ENCODE data around the gene DENND4C.
"Not testable (repeated sequence)": the region's sequence is repeated elsewhere in the genome, so short reads cannot be mapped to it uniquely, and the experiment has no call there.

DENND4C gene

DNA sequence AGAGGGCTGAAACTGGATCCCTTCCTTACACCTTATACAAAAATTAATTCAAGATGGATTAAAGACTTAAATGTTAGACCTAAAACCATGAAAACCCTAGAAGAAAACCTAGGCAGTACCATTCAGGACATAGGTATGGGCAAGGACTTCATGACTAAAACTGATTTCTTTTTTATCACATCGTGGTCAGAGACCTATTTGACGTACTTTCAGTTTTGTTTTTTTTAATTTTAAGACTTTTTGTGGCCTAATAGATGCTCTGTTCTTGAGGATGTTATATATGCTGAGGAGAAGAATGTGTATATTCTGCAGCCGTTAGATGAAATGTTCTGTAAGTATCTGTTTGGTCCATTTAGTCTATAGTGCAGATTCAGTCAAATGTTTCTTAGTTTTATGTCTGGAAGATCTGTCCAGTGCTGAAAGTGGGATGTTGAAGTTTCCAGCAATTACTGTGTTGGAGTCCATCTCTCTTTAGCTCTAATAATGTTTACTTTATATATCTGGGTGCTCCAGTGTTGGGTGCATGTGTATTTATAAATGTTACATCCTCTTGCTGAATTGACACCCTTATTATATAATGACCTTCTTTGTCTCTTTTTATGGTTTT, 36.4 kb downstream of the DENND4C start:
- DNase-seq (ENCODE audit: low spot score), result not testable (repeated sequence)

DNA sequence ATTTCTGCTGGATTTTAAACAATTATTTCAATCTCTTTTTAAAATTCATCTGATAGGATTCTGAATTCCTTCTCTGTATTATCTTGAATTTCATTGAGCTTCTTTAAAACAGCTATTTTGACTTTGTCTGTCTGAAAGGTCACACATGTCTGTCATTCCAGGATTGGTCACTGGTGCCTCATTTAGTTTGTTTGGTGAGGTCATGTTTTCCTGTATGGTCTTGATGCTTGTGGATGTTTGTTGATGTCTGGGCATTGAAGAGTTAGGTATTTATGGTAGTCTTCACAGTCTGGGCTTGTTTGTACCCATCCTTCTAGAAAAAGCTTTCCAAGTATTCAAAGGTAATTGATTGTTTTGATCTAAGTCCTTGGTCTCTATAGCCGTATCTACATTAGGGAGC, 39.1 kb downstream of the DENND4C start:
- no peak for DNase-seq (ENCODE audit: low spot score)

DNA sequence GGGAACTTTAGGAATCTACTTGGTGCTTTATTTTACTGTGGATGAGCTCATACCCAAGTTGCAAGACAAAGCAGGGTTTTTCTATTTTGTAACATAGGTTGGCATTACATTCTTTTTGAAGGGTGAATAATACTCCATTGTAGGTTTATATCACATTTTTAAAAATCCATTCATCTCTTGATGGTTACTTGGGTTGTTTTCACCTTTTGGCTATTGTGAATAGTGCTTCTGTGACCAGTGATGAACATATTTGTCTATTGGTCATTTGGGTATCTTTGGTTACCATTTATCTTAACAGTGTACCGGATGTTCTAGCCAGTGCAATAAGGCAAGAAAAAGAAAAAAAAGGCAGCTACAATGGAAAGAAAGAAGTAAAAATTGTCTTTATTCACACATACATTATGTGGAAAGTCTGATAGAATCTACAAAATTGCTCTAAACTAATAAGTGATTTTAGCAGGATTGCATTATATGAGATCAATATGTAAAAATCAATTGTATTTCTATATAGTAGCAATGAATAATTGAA, 40.0 kb downstream of the DENND4C start:
- DNase-seq (ENCODE audit: low spot score), result no peak

DNA sequence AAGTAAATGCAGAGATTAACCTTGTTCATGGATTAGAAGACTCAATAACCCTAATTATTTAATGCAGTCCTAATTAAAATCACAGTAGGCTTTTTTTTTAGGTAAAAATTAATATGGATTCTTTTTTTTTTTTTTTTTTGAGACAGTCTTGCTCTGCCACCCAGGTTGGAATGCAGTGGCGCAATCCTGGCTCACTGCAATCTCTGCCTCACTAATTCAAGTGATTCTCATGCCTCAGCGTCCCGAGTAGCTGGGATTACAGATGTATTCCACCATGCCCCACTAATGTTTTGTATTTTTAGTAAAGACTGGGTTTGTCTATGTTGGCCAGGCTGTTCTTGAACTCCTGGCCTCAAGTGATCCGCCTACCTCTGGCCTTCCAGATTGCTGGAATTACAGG, 40.6 kb downstream of the DENND4C start:
- DNase-seq (ENCODE audit: low spot score), result no peak

DNA sequence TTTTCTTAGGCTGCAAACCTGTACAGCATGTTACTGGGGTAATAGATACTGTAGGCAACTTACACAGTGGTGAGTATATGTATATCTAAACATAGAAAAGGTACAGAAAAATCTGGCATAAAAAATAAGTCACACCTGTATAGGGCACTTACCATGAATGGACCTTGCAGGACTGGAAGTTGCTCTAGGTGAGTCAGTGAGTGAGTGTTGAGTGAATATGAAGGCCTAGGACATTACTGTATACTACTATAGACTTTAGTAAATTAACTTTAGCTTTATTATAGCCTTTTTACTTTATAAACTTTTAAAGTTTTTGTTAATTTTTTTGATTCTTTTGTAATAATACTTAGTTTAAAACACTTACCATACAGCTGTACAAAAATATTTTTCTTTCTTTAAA, 51.3 kb downstream of the DENND4C start:
- no peak for DNase-seq (ENCODE audit: low spot score)

DNA sequence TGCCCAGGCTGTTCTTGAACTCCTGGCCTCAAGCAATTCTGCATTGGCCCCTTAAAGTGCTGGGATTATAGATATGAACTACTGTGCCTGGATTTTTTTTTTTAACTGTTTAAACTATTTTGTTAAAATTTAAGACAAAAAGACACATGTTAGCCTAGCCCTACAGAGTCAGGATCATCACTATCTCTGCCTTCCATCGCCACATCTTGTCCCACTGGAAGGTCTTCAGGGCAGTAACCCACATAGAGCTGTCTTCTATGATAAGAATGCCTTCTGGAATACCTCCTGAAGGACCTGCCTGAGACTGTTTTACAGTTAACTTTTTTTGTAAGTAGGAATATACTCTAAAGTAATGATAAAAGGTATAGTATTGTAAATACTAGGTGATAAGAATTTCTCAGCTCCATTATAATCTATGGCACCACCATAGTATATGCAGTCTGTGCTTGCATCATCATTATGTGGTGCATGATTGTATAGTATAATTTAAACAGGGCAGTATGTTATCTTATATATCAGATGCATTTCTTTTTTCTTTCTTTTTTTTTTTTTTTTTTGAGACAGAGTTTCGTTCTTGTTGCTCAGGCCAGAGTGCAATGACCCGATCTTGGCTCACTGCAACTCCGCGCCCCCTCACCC, 52.7 kb downstream of the DENND4C start:
- no peak for DNase-seq (ENCODE audit: low spot score)

DNA sequence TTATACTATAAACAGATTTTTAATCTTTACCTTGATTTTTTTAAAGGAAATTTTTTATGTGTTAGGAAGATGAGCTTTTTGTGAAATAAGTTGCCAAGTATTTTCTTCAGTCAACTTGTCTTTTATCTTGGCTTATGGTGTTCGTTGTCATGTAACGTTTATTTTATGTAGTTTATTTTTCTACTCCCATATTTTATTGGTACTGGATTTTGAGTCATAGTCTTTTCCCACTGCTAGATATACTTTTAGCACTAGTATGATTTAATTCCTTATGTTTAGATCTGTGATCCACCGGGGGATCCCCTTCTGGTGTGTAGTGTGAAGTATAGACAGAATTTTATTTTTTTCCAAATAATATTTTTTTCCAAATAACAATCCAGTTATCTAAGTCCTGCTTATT, 54.2 kb downstream of the DENND4C start:
- DNase-seq (ENCODE audit: low spot score), result no peak

DNA sequence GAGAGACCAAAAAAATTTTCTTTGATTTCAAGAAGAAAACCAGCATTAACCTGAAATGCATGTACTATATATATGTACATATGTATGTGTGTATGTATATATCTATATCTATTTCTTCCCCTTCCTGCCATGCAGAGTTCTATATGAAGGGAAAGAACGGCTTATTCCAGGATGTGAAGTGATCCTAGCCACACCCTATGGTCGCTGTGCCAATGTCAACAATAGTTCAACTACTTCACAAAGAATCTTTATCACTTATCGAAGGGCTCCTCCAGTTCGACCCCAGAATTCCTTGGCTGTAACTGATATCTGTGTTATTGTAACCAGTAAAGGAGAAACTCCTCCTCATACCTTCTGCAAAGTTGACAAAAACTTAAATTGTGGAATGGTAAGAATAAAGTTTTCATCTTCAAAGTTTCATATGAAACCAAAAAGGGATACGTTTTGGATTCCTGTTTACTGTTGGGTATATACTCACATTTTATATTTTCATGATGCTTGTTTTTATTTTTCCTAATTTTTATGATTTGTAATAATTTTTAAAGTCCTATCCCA, 56.2 kb downstream of the DENND4C start:
- no peak for DNase-seq (ENCODE audit: low spot score)

DNA sequence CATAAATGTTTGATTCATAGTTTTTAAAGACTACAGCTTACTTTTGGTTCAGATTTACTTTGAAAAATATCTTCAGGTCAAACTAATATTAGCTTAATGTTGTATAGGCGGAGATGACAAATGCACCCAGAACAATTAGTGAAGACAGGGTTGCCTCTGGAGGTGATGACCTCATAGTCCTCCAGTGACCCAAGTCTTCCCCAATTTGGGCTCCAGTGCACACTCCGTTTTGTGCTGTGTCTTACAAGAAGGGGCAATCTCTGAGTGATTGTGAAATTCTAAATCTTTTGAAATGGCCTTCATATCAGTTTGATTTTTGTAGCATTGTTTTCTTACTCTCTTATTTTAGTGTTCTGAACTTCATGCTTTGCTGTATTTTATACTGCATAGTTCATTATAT, 57.6 kb downstream of the DENND4C start:
- no peak for DNase-seq (ENCODE audit: low spot score)

DNA sequence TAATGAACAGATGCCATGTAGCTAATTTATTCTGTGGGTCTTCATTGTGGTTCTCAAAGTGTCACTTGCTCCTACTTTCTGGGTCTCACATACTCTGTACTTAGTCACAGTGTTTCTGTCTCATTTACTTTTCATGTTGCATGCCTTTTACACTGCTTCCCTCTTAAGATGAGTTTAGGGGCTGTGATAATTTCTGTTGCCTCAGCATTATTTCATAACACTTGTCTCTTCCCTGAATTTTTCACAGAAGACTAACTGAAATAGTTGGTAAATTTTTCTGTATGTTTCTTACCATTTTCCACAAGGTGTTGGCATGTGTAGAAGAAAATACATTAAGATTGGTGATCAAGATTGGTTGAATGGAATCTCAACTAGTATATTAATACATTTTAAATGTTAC, 59.6 kb downstream of the DENND4C start:
- no peak for DNase-seq (ENCODE audit: low spot score)

DNA sequence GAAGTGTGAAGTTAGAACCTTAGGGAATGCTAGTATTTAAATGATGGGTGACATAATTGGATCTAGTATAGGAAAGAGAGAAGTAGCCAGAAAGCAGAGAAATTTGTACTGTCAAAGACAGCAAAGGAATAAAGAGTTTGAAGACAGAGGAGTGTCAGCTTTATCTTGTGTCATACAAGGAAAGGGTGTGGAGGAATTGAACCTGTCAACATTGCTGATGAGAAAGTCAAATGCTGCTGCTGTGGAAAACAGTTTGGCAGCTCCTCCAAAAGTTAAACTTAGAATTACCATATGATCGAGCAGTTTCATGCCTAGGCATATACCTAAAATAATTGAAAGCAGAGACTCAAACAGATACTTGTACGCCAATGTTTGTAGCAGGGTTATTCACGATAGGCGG, 63.7 kb downstream of the DENND4C start:
- DNase-seq (ENCODE audit: low spot score), result no peak

DNA sequence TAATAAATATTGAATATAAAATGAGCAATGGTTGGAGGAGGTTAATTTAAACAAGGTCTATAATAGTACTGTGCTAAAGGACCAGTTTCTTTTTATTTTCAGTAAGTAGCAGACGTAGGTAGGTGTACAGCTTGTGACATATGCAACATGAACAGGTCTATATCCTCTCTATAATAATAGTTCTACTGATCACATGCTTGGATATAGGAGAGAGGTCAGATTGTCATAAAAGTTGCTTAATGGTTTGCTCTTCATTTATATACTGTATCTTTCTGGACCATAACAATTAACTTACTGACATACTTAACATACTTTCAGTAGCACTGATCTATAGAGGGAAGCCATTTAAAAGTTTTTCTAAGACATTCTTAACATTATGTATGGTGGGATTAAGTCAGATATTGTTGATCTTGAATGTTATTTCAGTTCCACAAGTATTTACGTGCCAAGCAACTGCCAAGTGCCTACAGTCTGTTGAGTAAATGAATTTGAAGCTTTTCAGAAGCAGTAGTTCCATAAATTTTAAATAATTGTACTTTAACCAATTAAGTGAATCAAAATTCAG, 68.0 kb downstream of the DENND4C start:
- DNase-seq (ENCODE audit: low spot score), result no peak

DNA sequence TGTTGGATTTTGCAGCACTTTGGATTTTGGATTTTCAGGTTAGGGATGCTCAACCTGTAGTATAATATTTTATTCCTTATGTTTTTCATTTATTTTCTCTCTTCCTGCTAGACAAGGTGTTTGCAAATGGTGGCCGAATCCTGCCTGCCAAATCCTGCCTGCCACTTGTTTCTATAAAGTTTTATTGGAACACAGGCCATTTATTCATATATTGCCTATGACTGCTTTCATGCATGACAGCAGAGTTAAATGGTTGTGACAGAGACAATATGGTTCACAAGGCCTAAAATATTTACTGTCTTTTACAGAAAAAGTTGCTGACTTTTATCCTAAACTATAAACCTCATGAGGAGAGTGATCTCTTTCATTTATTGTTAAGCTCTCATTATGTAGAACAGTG, 72.7 kb downstream of the DENND4C start:
- DNase-seq (ENCODE audit: low spot score), result no peak

DNA sequence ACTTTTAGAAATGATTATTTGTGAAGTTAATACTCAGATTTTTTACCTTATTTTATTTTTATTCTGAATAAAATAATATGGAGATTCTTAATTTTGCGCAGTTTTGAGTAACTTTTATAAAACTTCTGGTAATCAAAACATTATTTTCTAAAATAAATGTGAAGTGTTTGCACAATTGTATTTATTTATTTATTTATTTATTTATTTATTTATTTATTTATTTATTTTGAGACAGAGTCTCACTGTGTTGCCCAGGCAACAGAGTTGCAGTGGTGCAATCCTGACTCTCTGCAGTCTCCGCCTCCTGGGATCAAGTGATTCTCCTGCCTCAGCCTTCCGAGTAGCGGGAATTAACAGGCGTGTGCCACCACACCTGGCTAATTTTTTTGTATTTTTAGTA, 76.1 kb downstream of the DENND4C start:
- no peak for DNase-seq (ENCODE audit: low spot score)

DNA sequence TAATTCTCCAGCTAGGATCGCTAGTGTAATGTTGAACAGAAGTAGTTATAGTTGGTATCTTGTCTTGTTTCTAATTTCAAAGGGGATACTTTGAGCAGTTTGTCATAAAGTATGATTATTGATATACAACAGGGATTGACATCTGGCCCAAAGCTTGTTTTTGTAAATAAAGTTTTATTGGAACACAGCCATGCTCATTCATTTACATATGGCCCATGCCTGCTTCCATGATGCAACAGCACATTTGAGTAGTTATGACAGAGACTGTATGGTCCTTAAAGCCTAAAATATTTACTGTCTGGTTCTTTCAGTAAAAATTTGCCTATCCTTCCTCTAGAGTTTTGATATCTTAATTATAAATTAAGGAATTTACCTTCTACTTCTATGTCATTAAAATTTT, 79.8 kb downstream of the DENND4C start:
- no peak for DNase-seq (ENCODE audit: low spot score)

DNA sequence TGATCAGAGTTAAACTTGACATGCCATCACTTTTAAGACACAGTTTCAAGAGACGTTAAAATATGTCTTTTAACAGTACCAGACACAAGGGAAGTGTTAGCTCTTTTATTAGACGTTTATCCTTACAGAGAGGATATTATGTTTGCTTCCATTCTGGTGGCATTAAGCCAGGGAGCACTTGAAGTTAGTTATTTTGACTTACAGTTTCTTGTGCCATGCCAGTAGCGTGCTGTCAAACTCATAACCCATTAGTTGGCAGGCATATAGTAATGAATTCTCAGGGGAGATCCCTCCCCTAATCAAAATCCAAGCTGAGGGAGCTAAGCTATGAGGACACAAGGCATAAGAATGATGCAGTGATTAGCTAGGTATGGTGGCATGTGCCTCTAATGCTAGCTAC, 83.1 kb downstream of the DENND4C start:
- no peak for DNase-seq (ENCODE audit: low spot score)

DNA sequence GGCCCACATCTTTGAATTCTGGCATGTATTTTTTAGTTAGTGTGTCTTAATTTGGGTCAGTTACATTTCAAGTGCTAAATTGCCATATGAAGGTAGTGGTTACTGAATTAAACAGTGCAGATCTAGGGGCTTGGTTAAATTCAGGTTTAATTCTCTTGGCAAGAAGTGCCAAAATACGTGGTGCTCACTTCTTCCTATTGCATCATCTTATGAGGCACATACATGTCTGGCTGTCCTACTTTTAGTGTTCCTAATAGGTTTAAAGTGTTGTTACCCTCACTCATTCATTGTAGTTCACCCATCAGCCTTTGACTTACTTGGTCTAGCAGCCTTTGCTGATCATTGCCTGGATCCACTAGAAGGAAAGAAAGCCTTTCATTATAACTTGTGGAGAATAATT, 90.0 kb downstream of the DENND4C start:
- no peak for DNase-seq (ENCODE audit: low spot score)

DNA sequence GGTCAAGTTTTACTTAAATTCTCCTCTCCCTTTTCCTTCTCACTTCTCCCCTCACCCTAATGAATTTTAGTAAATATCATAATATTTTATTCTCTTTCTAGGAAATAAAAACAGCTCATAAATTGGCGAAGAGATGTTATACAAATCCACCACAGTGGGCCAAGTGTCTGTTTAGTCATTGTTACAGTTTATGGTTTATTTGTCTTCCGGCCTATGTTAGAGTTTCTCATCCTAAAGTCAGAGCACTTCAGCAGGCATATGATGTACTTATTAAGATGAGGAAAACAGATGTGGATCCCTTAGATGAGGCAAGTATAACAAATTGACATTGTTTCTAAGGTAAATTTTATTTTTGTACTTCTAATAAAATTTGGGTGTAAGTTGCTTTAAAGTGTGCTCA, 101.4 kb downstream of the DENND4C start:
- no peak for DNase-seq (ENCODE audit: low spot score)

DNA sequence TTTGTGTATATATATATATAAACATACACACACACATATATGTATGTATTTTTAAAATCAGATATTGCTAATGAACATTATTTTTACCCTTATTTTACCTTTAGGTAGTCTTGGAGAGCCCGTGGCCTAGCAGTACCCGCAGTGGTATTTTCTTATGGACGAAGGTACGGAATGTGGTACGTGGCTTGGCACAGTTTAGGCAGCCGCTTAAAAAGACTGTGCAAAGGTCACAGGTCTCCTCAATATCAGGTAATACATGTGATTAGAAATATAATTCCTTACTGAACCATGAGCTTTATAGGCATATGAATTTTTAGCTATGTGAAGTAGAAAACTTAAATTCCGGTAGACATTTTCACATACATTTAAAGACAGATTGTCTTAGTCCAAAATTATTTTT, 105.7 kb downstream of the DENND4C start:
- DNase-seq (ENCODE audit: low spot score), result no peak

DNA sequence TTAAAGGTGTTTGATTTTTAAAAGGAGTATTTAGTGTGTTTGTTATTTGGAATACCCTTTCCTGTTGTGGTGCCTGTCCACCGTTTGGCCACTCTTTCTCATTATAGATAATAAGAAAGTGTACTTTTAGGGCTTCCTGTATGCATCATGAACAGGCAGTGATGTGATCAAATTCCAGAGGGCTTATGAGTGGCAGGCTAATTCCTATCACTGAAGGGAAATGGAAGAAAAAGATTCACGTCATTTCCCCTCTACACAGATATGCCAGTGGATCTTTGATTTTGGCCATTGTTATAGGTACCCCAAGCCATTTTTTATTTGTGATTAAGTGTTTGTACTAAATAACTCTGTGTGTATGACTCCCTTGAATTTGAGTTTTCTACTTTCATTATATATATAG, 112.5 kb downstream of the DENND4C start:
- DNase-seq (ENCODE audit: low spot score), result no peak

DNA sequence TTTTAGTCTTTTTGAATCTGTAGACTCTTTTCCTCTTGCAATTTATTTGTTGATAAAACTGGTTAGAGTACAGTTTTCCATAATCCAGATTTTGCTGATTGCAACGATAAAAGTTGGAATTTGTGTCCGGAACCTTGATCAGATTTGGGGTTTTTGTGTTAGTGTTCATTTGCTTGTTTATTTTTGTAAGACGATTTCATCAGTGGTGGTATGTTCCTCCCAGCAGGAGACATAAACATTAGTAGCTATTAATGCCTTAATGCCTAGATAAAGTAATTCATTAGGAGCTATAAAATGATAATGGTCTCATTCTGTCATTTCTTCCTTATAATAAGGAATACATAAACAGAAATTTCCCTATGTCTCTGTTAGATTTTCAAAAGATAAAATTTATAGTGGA, 128.2 kb downstream of the DENND4C start:
- no peak for DNase-seq (ENCODE audit: low spot score)

DNA sequence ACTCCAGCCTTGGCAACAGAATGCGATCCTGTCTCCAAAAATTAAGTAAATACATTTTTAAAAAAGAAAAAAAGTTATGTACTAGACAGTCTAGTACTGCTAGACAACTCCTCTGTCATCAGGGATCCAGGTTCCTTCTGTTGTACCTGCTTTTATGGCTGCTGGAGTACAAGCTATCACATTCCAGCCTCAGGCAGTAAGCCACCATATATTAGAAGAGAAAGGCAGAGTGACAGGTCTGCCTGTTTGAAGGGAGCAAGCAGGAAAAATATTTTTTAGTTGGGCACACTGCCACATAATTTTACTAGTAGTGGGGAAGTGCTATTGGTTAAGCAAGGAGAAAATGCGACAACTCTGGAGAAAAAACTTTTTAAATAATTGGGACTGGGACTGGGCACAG, 138.6 kb downstream of the DENND4C start:
- DNase-seq (ENCODE audit: low spot score), result no peak

DNA sequence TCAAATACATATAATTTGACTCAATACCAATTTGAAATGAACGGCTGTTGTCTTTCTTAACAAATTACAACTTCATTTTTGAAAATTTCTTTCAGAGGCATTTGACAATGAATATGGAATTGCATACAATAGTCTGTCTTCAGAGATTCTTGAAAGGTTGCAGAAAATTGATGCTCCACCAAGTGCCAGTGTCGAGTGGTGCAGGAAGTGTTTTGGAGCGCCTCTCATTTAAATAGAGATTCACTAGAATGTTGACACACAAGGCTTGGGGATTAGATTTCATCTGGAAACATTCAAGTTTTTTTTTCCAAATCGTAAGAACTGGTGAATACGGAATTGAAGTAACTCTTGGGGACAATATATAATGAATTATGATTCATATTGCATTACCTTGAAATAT, 141.4 kb downstream of the DENND4C start:
- no peak for DNase-seq (ENCODE audit: low spot score)

Measured in SK-N-DZ (cell line).